Medulla oblongata (tissue), 1 donor: ENCODE measurements around the gene PNMA1.
A peak's percentile ranks its signal among the peaks of the same experiment; 100 is the strongest.

Source experiments
- DNase-seq: peaks from one replicate; pipeline ENCODE4 v3.0.0-alpha.2; 2015; ENCODE audit errors: extremely low spot score

The PNMA1 gene

DNA sequence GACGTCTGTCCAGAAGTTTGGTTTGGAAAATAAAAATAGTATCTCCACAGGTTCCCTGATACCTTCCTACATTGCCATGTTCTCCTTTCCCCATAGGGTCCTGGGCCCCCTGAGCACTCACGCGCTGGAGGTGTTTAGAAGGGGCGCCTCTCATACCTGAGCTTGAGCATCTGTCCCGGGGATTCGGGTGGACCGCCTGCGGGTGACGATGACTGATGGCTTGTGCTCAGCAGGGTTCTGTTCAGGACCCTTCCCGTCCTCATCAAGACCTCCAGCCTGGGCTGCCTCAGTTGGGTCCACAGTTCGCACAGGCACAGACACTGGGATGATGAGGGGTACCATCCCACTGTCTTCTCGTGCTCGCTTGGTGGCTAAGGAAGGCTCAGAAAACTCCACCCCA is 22.7 kb upstream of the PNMA1 start:
- DNase-seq, result no peak

- no peak for DNase-seq
Measured at GRCh38 chr14:73732006-73732405, 17.8 kb upstream of the PNMA1 start.

DNA sequence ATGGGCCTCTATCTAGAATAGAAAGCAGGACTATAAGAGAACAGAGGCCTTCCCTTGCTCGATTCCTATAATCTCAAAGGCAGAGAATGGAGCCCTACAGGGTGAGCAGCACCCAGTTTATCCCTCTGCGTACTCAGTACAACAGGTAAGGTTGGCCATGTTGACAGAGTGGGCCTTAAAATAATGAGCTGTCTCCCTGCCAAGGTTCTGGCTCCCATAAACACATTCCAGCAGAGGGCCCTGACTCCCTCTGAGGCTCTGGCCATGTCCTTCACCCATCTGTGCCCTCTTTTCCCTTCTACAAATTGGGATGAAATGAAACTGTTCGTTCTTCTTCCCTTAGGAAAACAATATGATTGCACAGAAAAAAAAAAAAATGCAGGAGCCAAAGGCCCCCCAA is 16.9 kb upstream of the PNMA1 start:
- no peak for DNase-seq

DNA sequence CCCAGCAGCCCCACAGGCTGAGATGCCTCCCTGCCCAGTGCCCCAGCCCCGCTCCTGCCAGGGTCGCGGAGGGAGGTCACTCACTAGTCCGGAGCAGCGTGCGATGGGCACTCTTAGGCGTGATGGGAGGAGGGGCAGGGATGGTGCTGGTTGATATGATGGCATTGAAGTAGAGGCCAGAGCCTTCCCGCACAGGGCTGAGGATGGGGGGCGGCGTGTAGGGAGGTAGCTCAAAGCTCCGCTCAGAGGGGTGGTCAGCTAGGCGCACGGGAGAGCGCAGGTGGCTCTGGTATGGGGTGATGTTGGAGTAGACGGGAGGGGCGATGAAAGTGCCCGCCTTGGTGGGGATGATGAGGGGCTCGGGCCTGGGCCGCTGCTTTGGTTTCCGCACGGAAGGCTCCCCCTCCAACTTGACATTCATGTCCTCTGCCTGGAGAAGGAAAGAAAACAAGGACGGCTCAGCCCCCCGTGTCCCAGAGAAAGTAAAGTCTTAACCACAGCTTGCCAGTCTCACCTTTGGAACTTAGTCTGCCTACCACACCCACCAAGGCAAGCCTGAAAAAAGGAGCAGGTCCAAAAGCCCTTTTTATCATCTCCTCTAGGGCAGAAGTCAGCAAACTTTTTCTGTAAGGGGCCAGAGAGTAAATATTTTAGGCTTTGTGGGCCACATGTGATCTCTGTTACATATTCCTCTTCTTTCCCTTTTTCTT is 15.5 kb upstream of the PNMA1 start:
- no peak for DNase-seq

GRCh38 chr14:73728717-73729330 is 14.6 kb upstream of the PNMA1 start:
- peak; percentile 94 for DNase-seq

DNA sequence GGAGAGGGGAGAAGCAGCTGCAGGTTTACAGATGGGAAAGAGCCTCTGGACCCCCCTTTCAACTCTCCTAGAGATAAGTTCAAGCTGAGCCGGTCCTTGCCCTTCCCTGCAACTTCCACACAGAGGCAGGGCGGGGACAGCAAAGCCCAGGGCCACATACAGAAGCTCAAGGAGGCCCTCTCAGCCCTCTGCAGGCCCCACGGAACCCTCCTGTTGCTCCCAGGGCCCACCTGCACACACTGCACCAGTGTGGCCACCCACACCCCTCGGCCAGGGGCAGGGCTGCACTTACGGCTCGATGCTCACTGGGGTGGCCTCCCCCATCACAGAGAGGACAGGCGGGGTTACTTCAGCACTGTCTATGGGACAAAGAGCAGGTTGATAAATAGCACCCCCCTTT is 13.0 kb upstream of the PNMA1 start:
- no peak for DNase-seq

DNA sequence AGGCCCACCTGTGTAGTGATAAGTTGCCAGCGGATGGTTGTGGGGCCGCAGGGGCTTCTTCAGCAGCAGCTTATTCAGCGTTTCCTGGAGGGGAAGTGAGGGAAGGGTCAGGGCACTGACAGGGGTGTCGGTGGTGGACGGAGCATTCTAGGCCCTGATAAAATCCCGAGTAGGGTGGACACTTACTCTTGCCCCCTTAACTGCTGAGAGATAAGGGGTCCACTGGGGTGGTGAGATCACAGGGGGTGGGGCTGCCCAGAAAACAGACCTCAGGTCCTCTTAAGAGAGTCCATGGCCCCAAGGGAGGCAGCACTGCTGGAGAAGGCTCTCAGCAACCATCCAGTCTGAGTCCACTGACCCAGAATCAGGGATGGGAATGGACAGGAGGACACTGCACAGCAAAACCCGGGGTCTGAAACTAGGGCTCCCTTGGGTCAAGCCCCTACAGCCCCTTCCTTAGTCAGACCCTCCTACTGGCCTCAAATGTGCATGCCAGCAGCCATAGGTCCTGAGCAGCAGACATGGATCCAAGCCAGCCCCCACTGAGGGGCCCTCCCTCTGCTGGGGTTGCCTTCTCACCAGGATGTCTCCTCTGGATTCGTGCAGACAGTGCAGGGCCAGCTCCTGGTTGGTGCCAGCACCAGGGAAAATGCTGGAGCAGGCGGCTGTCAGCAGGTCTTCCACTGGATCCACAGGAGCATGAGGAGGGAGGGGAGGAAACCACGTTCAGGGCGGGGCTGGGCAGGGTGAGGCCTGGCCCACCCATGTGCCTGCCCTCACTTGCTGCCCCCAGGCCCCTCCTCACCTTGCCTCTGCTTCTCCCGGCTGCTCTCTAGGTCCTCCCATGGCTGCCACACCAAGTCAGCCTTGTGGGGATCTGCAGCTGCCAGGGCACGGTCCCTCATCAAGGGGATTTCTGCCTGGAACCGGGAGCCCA is 12.1 kb upstream of the PNMA1 start:
- DNase-seq, result no peak

DNA sequence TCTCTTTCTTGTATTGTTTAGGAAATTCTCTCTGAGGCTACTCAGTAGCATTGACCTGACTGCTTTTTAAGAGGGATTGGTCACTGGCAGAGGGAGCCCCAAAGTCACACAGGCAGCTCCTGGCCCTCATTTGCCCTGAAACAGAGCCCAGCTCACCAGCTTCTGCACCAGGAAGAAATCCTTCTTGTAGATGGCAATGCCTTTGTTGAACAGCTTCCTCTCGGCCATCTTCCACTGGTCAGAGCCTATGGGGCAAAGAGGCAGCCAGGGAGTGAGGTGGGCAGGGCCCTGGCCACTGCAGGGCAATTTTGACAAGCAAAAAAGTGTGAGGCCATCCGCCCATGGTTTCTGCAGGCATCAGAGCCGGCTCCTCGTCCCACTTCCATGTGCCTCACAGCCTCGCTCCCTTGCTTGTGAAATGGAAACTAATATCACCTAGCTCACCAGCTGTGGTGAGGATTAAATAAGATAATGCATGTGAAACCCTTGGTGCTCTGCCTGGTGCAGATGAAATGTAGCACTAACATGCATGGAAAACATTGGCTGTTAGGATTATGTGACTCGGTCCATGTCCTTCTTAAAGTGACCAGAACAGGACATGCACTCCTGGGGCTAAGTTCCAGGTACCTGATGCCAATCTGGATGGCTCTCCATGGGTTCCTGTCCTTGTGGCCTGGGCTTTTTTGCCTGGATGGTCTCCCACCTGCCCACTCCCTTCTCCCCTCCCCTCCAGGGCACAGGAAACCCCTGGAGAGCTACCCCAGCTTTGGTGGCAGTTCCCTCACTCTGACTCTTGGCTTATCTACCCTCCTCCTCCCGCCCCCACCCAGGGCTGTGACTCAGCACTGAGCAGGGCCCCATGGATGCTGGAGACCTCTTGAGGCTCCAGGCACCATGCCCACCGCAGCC is 11.2 kb upstream of the PNMA1 start:
- DNase-seq, result no peak

DNA sequence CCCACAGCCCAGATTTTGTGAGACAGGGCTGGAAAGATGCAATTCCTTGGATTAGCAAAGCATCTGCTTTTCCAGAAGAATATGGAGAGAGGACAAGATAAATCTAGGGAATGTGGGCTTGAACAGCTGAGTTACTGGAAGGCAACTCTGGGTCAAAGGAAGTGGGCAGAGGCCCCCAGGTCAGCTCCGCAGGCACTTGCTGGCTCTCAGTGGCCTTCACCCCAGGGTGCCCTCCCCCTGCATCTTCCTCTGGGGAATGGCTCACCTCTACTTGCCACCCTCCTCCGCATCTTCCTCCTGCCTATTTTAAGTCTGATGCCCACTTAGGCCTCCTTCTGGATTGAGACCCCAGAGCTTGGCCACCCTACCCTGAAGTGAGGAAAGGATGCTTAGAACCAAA is 10.5 kb upstream of the PNMA1 start:
- DNase-seq, result no peak

GRCh38 chr14:73723797-73724661 is 9.8 kb upstream of the PNMA1 start:
- peak; percentile 47 for DNase-seq

- no peak for DNase-seq
Measured at GRCh38 chr14:73723406-73723796, 9.2 kb upstream of the PNMA1 start.

DNA sequence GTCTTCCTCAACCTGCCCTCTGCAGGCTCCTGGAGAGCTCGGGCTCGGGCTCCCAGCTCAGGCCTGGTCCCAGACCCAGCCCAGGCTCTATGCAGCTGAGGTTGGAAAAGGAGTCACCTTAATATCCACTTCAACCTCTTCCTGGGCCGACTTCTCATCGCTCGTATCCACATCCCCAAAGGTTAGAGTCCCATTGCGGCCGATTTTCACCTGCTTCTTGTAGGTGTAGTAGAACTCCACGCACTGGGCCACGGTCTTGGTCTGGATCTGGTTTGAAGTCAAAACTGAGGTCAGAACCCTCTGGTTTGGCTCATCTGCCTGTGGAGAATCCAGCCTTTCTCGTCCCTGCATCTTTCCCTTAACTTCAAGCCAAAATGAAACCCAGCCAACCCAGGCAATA is 8.4 kb upstream of the PNMA1 start:
- no peak for DNase-seq

DNA sequence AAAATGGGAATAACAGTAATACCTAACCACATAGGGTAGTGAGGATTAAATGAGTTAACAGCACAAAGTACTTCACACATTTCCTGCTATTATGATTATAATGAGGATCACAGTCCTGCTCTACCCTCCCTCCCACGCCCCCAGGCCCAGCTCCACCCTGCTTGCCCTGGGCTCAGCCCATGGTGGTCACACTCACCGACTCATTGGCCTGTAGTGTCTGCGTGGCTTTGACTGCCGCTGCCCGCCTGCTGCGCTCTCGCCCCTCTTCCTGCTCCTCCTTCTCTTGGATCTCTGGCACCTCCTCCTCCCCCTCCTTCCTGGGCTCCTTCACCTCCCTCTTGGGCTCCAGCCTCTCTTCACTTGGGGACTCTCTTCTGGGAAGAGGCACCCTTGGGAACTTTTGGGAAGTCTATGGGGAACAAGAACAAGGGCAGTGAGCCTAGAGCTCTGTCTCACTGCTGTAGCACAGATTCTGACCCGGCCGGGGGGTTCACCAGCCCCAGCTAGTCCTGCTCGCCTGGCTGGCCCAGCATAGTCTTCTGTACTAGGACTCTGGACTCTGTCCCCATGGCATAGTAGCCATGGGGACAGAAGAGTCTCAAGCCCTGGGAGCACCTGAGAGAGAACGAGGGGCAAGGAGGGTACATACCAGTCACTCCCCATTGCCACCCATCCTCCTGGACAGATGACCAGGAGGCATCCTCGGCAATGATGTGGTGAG is 7.1 kb upstream of the PNMA1 start:
- DNase-seq, result no peak

DNA sequence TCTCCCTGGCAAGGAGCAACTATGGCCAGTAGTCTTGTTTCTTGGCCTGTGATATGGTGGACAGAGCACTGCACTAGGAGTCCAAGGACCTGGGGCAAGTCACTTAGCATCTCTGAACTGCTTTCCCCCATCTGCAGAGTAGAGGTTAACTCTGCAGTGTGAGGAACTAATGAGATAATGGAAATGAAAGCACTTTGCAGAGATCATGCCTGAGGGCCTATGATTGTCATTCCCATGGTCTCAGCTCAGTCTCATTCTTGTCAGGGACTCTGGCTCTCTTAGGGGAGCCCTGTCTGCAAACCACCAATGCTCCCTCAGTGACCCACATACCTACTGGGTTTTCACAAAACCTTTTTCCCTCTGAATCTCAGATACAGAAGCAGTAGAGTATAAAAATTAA is 6.5 kb upstream of the PNMA1 start:
- DNase-seq, result no peak

GRCh38 chr14:73719791-73720190 is 5.6 kb upstream of the PNMA1 start:
- no peak for DNase-seq

DNA sequence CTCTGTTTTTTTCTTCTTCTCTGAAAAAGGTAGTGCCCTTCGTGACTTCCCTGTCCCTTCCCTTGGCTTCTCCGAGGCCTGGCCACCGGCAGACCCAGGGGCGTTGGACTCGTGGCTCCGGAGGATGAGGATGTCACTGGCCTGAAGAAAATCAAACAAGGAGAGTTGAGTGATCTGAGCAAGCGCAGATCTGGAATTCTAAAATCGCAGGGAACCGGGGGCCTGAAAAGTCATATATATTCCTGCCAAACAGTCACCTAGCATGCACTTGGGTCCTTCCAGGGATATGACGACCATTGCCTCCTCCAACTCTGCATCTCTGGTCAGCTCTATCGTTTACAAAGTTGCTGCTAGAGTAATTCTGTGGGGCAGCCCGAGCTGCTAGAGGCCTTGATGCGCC is 5.2 kb upstream of the PNMA1 start:
- DNase-seq, result no peak

GRCh38 chr14:73718418-73719251 is 4.5 kb upstream of the PNMA1 start:
- DNase-seq, result no peak

DNA sequence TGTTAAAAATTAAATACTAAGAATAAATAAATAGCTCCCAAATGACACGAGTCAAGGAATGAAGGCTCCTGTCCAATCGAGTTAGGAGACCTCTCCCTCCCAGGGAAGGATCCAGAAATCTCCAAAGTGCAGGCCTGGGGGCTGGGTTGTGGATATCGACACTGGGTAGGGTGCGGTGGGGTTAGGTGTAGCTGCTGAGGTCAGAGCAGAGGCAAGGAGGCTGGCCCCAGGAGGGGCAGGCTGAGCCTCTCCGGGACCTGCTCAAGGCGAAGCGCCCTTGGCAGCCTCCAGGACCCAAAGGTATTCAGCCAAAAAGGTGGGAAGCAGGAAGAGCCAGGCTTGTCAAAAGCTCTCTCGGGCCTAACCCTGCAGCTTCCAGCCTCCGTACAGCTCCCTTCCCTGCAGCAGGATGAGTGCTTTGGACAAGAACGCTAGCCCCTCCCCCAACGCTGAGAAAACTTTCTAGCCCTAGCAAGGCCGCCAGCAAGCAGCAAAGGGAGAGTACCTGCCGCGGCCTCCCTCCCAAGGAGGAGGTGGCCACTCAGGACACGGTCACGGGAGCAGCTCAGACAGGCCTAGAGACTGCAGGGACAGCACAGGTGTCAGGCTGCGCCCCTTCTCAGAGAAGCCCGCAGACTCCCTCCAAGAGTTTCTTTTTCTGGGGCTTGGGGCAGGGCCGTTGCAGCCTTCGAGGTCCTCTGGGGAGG is 3.7 kb upstream of the PNMA1 start:
- no peak for DNase-seq
